K562 (cell line): ENCODE measurements around the gene SRMS. TPM values are rescaled to one million over a fixed set of nuclear protein-coding genes. Genes with fewer than 3 reads are reported as not detected.

Source experiments
- ATAC-seq: fragments of 200-7000 bp; cut with Tn5 transposase; 3 replicates; pipeline ENCODE4 v1.9.1; 2020; ENCODE audit warnings: moderate library complexity
- BruUV-seq: library from RNA; stranded (reverse); fragments of 400-500 nt; replicated peaks from 2 replicates; lab custom pipeline; 2021; lab: Mats Ljungman, UMichigan
- CTCF ChIA-PET: fragments of 300-600 bp; formaldehyde crosslinking; extraction: SDS; loops from one replicate; lab custom pipeline; 2021; ENCODE audit warnings: low intra/inter-chr PET ratio; lab: Yijun Ruan, JAX
- POLR2A ChIA-PET: fragments of 300-600, 350-650 bp; sonication (Branson Sonifier 250); formaldehyde crosslinking; extraction: SDS; loops from one replicate; lab custom pipeline; 2021; ENCODE audit warnings: antibody characterized with exemption, inconsistent platforms; lab: Yijun Ruan, JAX
- DNase-seq, 4 experiments: peaks; one replicate each; pipeline versions ENCODE4 v3.0.0 to v3.0.0-alpha.2; 2011 to 2018; ENCODE audit warnings: low spot score in 3 of 4, mixed read lengths in 3 of 4; ENCODE audit errors: extremely low read depth in 1 of 4
- FAIRE-seq: peaks from 2 replicates; lab custom pipeline; 2011; peaks lifted over from hg19 to GRCh38; lab: Jason Lieb, UNC
- H2AFZ ChIP-seq: 2 replicates; pipeline ENCODE4 v1.6.0; 2011; ENCODE audit warnings: low read depth, low read length, control low read depth, inconsistent platforms
- H3K27ac ChIP-seq: fragments of 200-600 bp; 3 replicates; pipeline ENCODE4 v1.8.0; 2011; ENCODE audit warnings: low read depth, mild to moderate bottlenecking, control low read depth, inconsistent platforms, low read length, moderate library complexity, mixed read lengths; ENCODE audit errors: extremely low read depth
- H3K27me3 ChIP-seq, 2 experiments: fragments of 300-600 bp in 1 of 2; 2 replicates in 1 of 2; 3 replicates in 1 of 2; pipeline versions ENCODE4 v1.6.0 to v1.8.0; 2011; ENCODE audit warnings: inconsistent platforms in 2 of 2, low read length in 2 of 2, mild to moderate bottlenecking in 1 of 2, mixed read lengths in 1 of 2, moderate library complexity in 1 of 2; ENCODE audit not compliant: control insufficient read depth in 2 of 2, insufficient read depth in 2 of 2
- H3K36me3 ChIP-seq: fragments of 300-600 bp; 3 replicates; pipeline ENCODE4 v1.8.0; 2011; ENCODE audit warnings: mild to moderate bottlenecking, low read length, inconsistent platforms; ENCODE audit not compliant: control insufficient read depth, insufficient read depth
- H3K4me1 ChIP-seq, 2 experiments: fragments of 200-600 bp in 1 of 2; replicated peaks in 1 of 2; 2 replicates in 1 of 2; 3 replicates in 1 of 2; pipeline versions ENCODE4 v1.5.1 to v1.8.0; 2011; ENCODE audit warnings: inconsistent platforms in 2 of 2, low read length in 2 of 2, mild to moderate bottlenecking in 1 of 2, mixed read lengths in 1 of 2, moderate library complexity in 1 of 2; ENCODE audit not compliant: control insufficient read depth in 2 of 2, insufficient read depth in 2 of 2
- H3K4me2 ChIP-seq: 2 replicates; pipeline ENCODE4 v1.6.1; 2011; ENCODE audit warnings: low read length, control low read depth, inconsistent platforms, mixed read lengths; ENCODE audit not compliant: insufficient read depth
- H3K4me3 ChIP-seq: fragments of 200-600 bp; sonication (generic), shearing (Covaris generic); 2 replicates; pipeline ENCODE4 v1.5.1; 2016; ENCODE audit warnings: control low read depth, inconsistent platforms
- H3K79me2 ChIP-seq: fragments of 200-600 bp; 3 replicates; pipeline ENCODE4 v1.8.0; 2011; ENCODE audit warnings: low read length, inconsistent platforms; ENCODE audit not compliant: control insufficient read depth, insufficient read depth
- H3K9ac ChIP-seq, 2 experiments: 2 replicates each; pipeline versions ENCODE4 v1.6.0 to v1.6.1; 2011; ENCODE audit warnings: low read depth in 2 of 2, low read length in 2 of 2, control low read depth in 1 of 2, inconsistent platforms in 1 of 2, mild to moderate bottlenecking in 1 of 2, mixed read lengths in 1 of 2; ENCODE audit not compliant: insufficient read depth in 1 of 2
- H3K9me1 ChIP-seq: one replicate; pipeline ENCODE4 v1.6.0; 2011; ENCODE audit warnings: inconsistent platforms, mild to moderate bottlenecking, low read length, moderate library complexity; ENCODE audit not compliant: control insufficient read depth, insufficient read depth
- H3K9me3 ChIP-seq: replicated peaks from 2 replicates; pipeline ENCODE4 v1.5.1; 2011; ENCODE audit warnings: low read depth, low read length, inconsistent platforms; ENCODE audit not compliant: control insufficient read depth, insufficient read depth
- H4K20me1 ChIP-seq: replicated peaks from 2 replicates; pipeline ENCODE4 v1.6.1; 2011; ENCODE audit warnings: low read length, inconsistent platforms, mixed read lengths; ENCODE audit not compliant: control insufficient read depth, insufficient read depth
- CCNT2 ChIP-seq: IDR thresholded peaks from 2 replicates; pipeline ENCODE4 v1.6.1; 2011; ENCODE audit warnings: borderline replicate concordance, low read depth, mild to moderate bottlenecking, moderate library complexity, mixed read lengths, low read length; ENCODE audit not compliant: insufficient read length; ENCODE audit errors: extremely low read depth
- CTCFL ChIP-seq: IDR thresholded peaks from 2 replicates; pipeline ENCODE4 v1.6.1; 2011; ENCODE audit warnings: borderline replicate concordance, low read depth, mild to moderate bottlenecking, moderate library complexity, low read length; ENCODE audit not compliant: insufficient read depth, poor library complexity, severe bottlenecking
- FIP1L1 ChIP-seq: fragments of 200-400 bp; formaldehyde crosslinking; IDR thresholded peaks from 2 replicates; pipeline ENCODE4 v1.6.1; 2018; ENCODE audit warnings: mild to moderate bottlenecking, low read depth, low read length; ENCODE audit not compliant: poor library complexity, severe bottlenecking
- HMGN3 ChIP-seq: IDR thresholded peaks from 2 replicates; pipeline ENCODE4 v1.6.1; 2011; ENCODE audit warnings: borderline replicate concordance, low read depth, mild to moderate bottlenecking, mixed read lengths, low read length; ENCODE audit not compliant: insufficient read length; ENCODE audit errors: extremely low read depth
- KDM5B ChIP-seq: fragments of 200-600 bp; sonication (generic); IDR thresholded peaks from 2 replicates; pipeline ENCODE4 v1.6.1; 2012; ENCODE audit warnings: low read depth, mild to moderate bottlenecking, moderate library complexity, low read length, control low read depth, inconsistent platforms; ENCODE audit not compliant: insufficient replicate concordance
- MAFK ChIP-seq: IDR thresholded peaks from 2 replicates; pipeline ENCODE4 v1.6.1; 2011; ENCODE audit warnings: low read length, improper control_type of control experiment
- MNT ChIP-seq, 2 experiments: fragments of 450-650 bp; conservative IDR thresholded peaks; 2 replicates each; pipeline ENCODE4 v1.6.1; 2017; ENCODE audit warnings: mild to moderate bottlenecking in 2 of 2, moderate library complexity in 2 of 2
- MTA1 ChIP-seq: fragments of 450-650 bp; IDR thresholded peaks from 2 replicates; pipeline ENCODE4 v1.6.1; 2017; ENCODE audit warnings: borderline replicate concordance
- MTA3 ChIP-seq: fragments of 450-650 bp; formaldehyde crosslinking; IDR thresholded peaks from 2 replicates; pipeline ENCODE4 v1.6.1; 2017; ENCODE audit warnings: mild to moderate bottlenecking, borderline replicate concordance
- PCBP2 ChIP-seq: fragments of 200-400 bp; formaldehyde crosslinking; IDR thresholded peaks from 2 replicates; pipeline ENCODE4 v1.6.1; 2018; ENCODE audit warnings: low read length, low read depth, mild to moderate bottlenecking, moderate library complexity; ENCODE audit not compliant: poor library complexity, severe bottlenecking
- PHF20 ChIP-seq: fragments of 450-650 bp; IDR thresholded peaks from 2 replicates; pipeline ENCODE4 v1.6.1; 2018; ENCODE audit not compliant: partially characterized antibody
- PRPF4 ChIP-seq: fragments of 200-400 bp; formaldehyde crosslinking; IDR thresholded peaks from one replicate; pipeline ENCODE4 v1.6.1; 2017; ENCODE audit warnings: low read length, low read depth, mild to moderate bottlenecking; ENCODE audit not compliant: insufficient read depth, poor library complexity, severe bottlenecking
- RB1 ChIP-seq: fragments of 450-650 bp; IDR thresholded peaks from 2 replicates; pipeline ENCODE4 v1.6.1; 2017; ENCODE audit warnings: low read depth, mild to moderate bottlenecking
- RBBP5 ChIP-seq: fragments of 200-600 bp; sonication (generic); IDR thresholded peaks from 2 replicates; pipeline ENCODE4 v1.6.1; 2012; ENCODE audit warnings: borderline replicate concordance, mild to moderate bottlenecking, low read length, control low read depth, inconsistent platforms; ENCODE audit not compliant: insufficient read depth, poor library complexity, severe bottlenecking
- SAFB ChIP-seq: fragments of 200-400 bp; formaldehyde crosslinking; IDR thresholded peaks from 2 replicates; pipeline ENCODE4 v1.6.1; 2017; ENCODE audit warnings: low read depth, low read length, borderline replicate concordance
- ZBTB17 ChIP-seq: fragments of 450-650 bp; formaldehyde crosslinking; IDR thresholded peaks from 2 replicates; pipeline ENCODE4 v1.4.0; 2020; ENCODE audit warnings: mild to moderate bottlenecking
- ZFX ChIP-seq: sonication (generic); formaldehyde crosslinking; IDR thresholded peaks from 2 replicates; pipeline ENCODE4 v1.8.0; 2022; ENCODE audit warnings: mild to moderate bottlenecking, missing genetic modification reagents, moderate library complexity
- WGBS: fragments of 100-300 bp; shearing (Covaris generic); methylation state at CpG from one replicate; pipeline ENCODE4 v1.1.6; 2016; ENCODE audit warnings: low coverage, mixed read lengths; ENCODE audit not compliant: insufficient coverage; ENCODE audit errors: missing lambda C conversion rate; 5-methylcytosine and 5-hydroxymethylcytosine counted together
- in situ Hi-C: fragments of 300-500 bp; cut with MboI; formaldehyde crosslinking; loops from 4 replicates; pipeline ENCODE4 v1.15.0; 2018; ENCODE audit warnings: inconsistent platforms, mixed read lengths
- intact Hi-C: fragments of 100-400 bp; cut with micrococcal nuclease; formaldehyde crosslinking; loops from 2 replicates; pipeline ENCODE4 v1.14.2; 2022
- polyA plus RNA-seq, 8 experiments: library from polyadenylated mRNA; depleted of rRNA in 4 of 8; stranded (reverse) in 5 of 8; unstranded in 3 of 8; fragments of >200 nt; fragmentation: Nextera tagmentation in 2 of 8; fragmentation: Illumina TruSeq in 1 of 8; extraction: Ambion mirVana in 2 of 8; extraction: Trizol in 1 of 8; gene quantifications; 2 replicates each; pipeline versions ENCODE4 v1.2.1 to v1.2.3, GENCODE V29; 2011 to 2014; ENCODE audit warnings: inconsistent platforms in 1 of 8, missing spikeins in 1 of 8
- total RNA-seq, 7 experiments: library from RNA; depleted of rRNA in 6 of 7; stranded (reverse); fragments of >200 nt in 6 of 7; fragmentation: Illumina TruSeq in 2 of 7; extraction: Trizol in 2 of 7; gene quantifications; 2 replicates each; pipeline versions ENCODE4 v1.2.1 to v1.2.3, GENCODE V29; 2011 to 2021; ENCODE audit warnings: low replicate concordance in 1 of 7

SRMS gene
- total and polyA plus RNA-seq, 9 of the 15 experiments (the other 6 are each of a cell fraction or from before 2014, with no cell fraction given), result 0.07 TPM; not detected in 8

GRCh38 chr20:63520934-63521601 lies 26.5 kb downstream of the SRMS start:
- Histone ChIP-seq H3K79me2 (peaks cover 14% of the 10 kb centered on the region), H3K27ac (peak overlapping the region; percentile 96), H3K4me2 (peak overlapping the region; percentile 89), H3K9ac (peak overlapping the region; percentile 79 to 98), H3K27me3 (peaks cover 21 to 30% of the 10 kb centered on the region in 2 experiments), H3K9me1 (no peaks in the 10 kb centered on the region), H3K9me3 (peaks cover 7% of the 10 kb centered on the region), H3K36me3 (peaks cover 23% of the 10 kb centered on the region; the same call in 2 of the 3 replicates), H3K4me1 (peaks cover 10 to 57% of the 10 kb centered on the region in 2 experiments), H2AFZ (no peak overlapping the region), H4K20me1 (no peaks in the 10 kb centered on the region), H3K4me3 (peak overlapping the region; percentile 85)
- 3% methylated on average over 31 of the region's 68 CpGs for WGBS
- ATAC-seq, result peak; percentile 84
- peak; percentile 83 to 91 (median 89) for DNase-seq
- POLR2A ChIA-PET, result interaction anchor here (0.6 to 1.7 kb wide), 25 partner anchors 9 to 1822 kb away, joined by 3 to 19 read pairs (median 4); partner anchors contain the start of genes DNAJC5, SRMS and TCEA2
- BruUV-seq, result TSS peak; percentile 77
- intact Hi-C loops, result no loop called here
- CTCF ChIA-PET, result no interaction called here
- in situ Hi-C loops, result no loop called here
- FAIRE-seq, result peak; percentile 35
- TF ChIP-seq SAFB (peak; percentile 65; the same call in 1 of the 2 replicates), MNT (conservative IDR thresholded peaks at IDR 0.05) (peak; percentile 49 to 68), MTA3 (peak; percentile 18; the same call in 1 of the 2 replicates), ZBTB17 (CRISPR knock-in tag) (peak; percentile 67; the same call in 1 of the 2 replicates), ZFX (CRISPR knock-in tag) (peak; percentile 66), CTCFL (peak; percentile 74), MTA1 (no peak), CCNT2 (peak; percentile 76), MAFK (no peak), KDM5B (peak; percentile 20), RB1 (peak; percentile 78), HMGN3 (peak; percentile 64), PCBP2 (peak; percentile 45), PRPF4 (peak; percentile 86), RBBP5 (peak; percentile 70), PHF20 (peak; percentile 44), FIP1L1 (peak; percentile 59)
